LNCaP clone FGC (cell line): ENCODE measurements around the gene B4GALNT3.

Experiments
- DNase-seq: peaks from one replicate; pipeline ENCODE4 v3.0.0-alpha.2; 2011; ENCODE audit warnings: low read depth
- H3K4me3 ChIP-seq: 2 replicates; pipeline ENCODE4 v1.5.1; 2011; ENCODE audit warnings: mild to moderate bottlenecking, low read depth, low read length, control low read depth
- TF ChIP-seq, protein P1 (sequence below): IDR thresholded peaks from 2 replicates; pipeline ENCODE4 v1.5.1; 2012; ENCODE audit warnings: mild to moderate bottlenecking; ENCODE audit not compliant: control insufficient read depth, insufficient read depth; ENCODE audit errors: extremely low read depth

B4GALNT3 gene

DNA sequence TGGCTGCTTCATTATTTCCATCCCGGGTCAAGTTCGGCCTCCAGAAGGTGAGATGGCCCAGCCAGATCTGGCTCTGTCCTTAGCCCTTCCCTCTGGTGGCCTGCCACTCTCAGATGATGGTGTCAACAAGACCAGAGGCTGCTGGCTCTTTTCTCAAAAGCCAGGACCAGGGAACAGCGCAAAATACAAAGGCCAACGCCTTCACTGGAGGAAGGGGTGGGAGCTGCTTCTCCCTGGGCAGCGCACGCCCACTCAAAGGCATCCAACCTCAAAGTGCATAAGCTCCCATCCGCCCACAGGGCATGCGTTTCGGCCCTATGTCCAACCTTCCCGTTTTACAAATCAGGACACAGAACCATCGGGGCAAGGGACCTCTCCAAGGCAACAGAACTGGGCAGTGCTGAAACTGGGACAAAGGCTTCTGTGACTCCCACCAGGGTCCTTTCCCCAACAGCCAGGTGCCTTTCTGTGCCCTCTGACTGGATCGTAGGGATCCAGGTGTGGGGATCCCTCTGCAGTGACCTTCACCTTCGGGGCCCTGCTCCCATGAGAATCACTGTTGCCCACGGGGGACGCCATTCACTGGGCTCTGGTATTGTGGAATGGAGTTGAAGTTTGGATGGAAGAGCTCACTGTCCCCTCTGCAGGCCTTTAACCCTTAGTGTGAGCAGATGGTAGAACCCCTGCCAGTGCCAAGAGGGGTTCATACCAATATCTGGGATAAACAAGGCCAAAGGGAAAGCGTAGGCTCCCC, 126.8 kb downstream of the B4GALNT3 start:
- DNase-seq, result no peak
- TF ChIP-seq, protein P1, sequence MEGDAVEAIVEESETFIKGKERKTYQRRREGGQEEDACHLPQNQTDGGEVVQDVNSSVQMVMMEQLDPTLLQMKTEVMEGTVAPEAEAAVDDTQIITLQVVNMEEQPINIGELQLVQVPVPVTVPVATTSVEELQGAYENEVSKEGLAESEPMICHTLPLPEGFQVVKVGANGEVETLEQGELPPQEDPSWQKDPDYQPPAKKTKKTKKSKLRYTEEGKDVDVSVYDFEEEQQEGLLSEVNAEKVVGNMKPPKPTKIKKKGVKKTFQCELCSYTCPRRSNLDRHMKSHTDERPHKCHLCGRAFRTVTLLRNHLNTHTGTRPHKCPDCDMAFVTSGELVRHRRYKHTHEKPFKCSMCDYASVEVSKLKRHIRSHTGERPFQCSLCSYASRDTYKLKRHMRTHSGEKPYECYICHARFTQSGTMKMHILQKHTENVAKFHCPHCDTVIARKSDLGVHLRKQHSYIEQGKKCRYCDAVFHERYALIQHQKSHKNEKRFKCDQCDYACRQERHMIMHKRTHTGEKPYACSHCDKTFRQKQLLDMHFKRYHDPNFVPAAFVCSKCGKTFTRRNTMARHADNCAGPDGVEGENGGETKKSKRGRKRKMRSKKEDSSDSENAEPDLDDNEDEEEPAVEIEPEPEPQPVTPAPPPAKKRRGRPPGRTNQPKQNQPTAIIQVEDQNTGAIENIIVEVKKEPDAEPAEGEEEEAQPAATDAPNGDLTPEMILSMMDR, result no peak
- H3K4me3 ChIP-seq, result no peak overlapping the region

- H3K4me3 ChIP-seq, result no peak overlapping the region
- TF ChIP-seq, protein P1, result no peak
- DNase-seq, result no peak
Measured at GRCh38 chr12:587132-588023, 127.6 kb downstream of the B4GALNT3 start.

GRCh38 chr12:588024-588322, 128.2 kb downstream of the B4GALNT3 start:
- TF ChIP-seq, protein P1, result no peak
- DNase-seq, result no peak
- no peak overlapping the region for H3K4me3 ChIP-seq

DNA sequence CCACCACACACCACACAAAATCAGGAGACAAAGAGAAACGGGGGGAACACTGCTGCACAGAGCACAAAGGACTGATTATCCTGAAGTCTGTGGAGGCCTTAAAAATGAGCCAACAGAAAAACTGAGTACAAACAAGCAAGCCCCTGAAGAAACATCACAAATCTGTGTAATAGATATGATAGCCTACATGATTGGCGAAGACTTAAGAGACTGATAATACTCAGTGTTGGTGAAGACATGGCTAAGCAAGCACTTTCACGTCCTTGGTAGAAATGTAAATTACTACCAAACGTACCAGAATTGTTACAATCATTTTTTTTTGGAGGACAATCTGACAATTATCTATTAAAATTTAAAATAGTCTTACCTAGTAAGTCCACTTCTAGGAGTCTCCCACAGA, 128.9 kb downstream of the B4GALNT3 start:
- DNase-seq, result no peak
- no peak overlapping the region for H3K4me3 ChIP-seq
- TF ChIP-seq, protein P1, result no peak

GRCh38 chr12:590206-590750, 130.5 kb downstream of the B4GALNT3 start:
- TF ChIP-seq, protein P1, result no peak
- DNase-seq, result no peak

DNA sequence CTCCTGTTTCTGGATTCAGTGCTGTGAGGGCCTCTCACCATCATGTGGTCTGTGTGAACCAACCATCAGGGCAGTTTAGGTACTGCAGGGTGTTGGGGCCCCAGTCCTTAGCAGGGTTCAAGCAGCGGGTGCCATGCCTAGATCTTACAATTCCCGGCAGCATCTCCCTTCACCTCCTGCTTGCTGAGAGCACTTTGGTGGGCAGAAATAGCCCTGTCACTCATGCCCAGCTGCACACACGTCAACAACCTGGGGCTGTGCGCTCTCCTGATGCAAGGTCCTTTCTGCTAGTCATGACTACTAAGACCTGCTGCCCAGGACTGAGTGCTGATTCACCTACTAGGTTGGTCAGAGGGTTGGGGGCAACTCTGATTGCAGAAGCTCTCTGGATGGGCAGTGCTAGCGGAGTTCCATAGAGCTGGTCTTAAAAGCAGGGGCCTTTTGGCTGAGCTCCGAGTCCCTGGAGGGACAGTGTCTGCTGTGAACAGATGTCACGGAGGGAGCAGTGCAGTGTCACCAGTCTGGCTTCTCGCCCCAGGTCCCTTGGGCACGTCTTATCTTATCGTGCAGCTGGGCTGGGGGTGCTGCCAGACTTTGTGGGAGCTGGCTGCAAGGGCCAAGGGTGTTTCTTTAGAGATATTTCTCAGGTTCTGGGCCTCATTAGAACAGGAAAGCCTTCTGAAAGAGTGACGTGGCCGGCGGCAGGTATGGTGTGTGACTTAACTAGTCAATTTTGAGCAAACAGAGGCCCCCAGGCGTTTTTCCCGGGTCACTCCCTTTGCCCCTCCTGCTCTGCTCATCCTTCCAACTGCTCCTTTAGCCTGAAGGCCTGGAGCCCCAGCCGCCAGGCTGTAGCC, 131.7 kb downstream of the B4GALNT3 start:
- TF ChIP-seq, protein P1, result no peak
- no peak overlapping the region for H3K4me3 ChIP-seq
- DNase-seq, result no peak

More at GRCh38 chr12:590206-590750, 130.5 kb downstream of the B4GALNT3 start:
- no peak overlapping the region for H3K4me3 ChIP-seq
